ENCODE data around the gene RAI1. TPM values are rescaled to one million over a fixed set of nuclear protein-coding genes. Genes with fewer than 3 reads are reported as not detected.

The RAI1 gene
- total RNA-seq, 2 experiments from 2014 or later = 17.1 to 49.4 TPM

DNA sequence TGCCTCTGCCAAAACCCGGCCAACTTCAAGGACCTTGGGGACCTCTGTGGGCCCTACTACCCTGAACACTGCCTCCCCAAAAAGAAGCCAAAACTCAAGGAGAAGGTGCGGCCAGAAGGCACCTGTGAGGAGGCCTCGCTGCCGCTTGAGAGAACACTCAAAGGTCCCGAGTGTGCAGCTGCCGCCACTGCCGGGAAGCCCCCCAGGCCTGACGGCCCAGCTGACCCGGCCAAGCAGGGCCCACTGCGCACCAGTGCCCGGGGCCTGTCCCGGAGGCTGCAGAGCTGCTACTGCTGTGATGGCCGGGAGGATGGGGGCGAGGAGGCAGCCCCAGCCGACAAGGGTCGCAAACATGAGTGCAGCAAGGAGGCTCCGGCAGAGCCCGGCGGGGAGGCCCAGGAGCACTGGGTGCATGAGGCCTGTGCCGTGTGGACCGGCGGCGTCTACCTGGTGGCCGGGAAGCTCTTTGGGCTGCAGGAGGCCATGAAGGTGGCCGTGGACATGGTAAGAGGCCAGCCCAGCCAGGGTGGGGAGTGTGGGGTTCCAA, 116.8 kb downstream of the RAI1 start:
- Histone ChIP-seq H3K4me3 (ENCODE audit: low read depth, low read length, poor library complexity, severe bottlenecking) (no peak overlapping the region), H3K9me2 (ENCODE audit: insufficient read depth, low read length) (no peaks in the 10 kb centered on the region), H3K27ac (ENCODE audit: low read depth, low read length, poor library complexity, severe bottlenecking) (no peak overlapping the region), H3K4me1 (ENCODE audit: insufficient read depth, low read length, poor library complexity, severe bottlenecking) (no peaks in the 10 kb centered on the region), H3K79me2 (ENCODE audit: insufficient read depth, low read depth, low read length) (no peaks in the 10 kb centered on the region), H4K20me1 (ENCODE audit: insufficient read depth, low read length) (no peaks in the 10 kb centered on the region), H2AFZ (ENCODE audit: low read length) (no peak overlapping the region), H3K36me3 (ENCODE audit: insufficient read depth, low read length) (peaks cover 43% of the 10 kb centered on the region), H3K9me3 (ENCODE audit: low read length) (no peaks in the 10 kb centered on the region), H3K4me2 (ENCODE audit: low read length) (no peak overlapping the region)
- TF ChIP-seq, protein P1, sequence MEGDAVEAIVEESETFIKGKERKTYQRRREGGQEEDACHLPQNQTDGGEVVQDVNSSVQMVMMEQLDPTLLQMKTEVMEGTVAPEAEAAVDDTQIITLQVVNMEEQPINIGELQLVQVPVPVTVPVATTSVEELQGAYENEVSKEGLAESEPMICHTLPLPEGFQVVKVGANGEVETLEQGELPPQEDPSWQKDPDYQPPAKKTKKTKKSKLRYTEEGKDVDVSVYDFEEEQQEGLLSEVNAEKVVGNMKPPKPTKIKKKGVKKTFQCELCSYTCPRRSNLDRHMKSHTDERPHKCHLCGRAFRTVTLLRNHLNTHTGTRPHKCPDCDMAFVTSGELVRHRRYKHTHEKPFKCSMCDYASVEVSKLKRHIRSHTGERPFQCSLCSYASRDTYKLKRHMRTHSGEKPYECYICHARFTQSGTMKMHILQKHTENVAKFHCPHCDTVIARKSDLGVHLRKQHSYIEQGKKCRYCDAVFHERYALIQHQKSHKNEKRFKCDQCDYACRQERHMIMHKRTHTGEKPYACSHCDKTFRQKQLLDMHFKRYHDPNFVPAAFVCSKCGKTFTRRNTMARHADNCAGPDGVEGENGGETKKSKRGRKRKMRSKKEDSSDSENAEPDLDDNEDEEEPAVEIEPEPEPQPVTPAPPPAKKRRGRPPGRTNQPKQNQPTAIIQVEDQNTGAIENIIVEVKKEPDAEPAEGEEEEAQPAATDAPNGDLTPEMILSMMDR (conservative IDR thresholded peaks at IDR 0.05; ENCODE audit: low read length) = no peak
- no peak for TF ChIP-seq EZH2phosphoT487 (IDR thresholded peaks at IDR 0.05; ENCODE audit: borderline replicate concordance, low read depth, low read length)
- POLR2A ChIA-PET = no interaction called here
- no TSS peak for BruUV-seq (replicated peaks)
- intact Hi-C loops (cut with micrococcal nuclease; ENCODE audit: unreplicated experiment) = no loop called here
- no peak for DNase-seq (ENCODE audit: low spot score)
- CTCF ChIA-PET (ENCODE audit: unreplicated experiment) = no interaction called here

GRCh38 chr17:17798573-17799255, 117.5 kb downstream of the RAI1 start:
- TF ChIP-seq, protein P1 (conservative IDR thresholded peaks at IDR 0.05; ENCODE audit: low read length) = no peak
- no peak for TF ChIP-seq EZH2phosphoT487 (IDR thresholded peaks at IDR 0.05; ENCODE audit: borderline replicate concordance, low read depth, low read length)
- H3K9me3 ChIP-seq (ENCODE audit: low read length) = no peaks in the 10 kb centered on the region
- CTCF ChIA-PET (ENCODE audit: unreplicated experiment) = no interaction called here

GRCh38 chr17:17800504-17801021, 119.3 kb downstream of the RAI1 start:
- no TSS peak for BruUV-seq (replicated peaks)
- intact Hi-C loops (cut with micrococcal nuclease; ENCODE audit: unreplicated experiment) = no loop called here

More at GRCh38 chr17:17798573-17799255, 117.5 kb downstream of the RAI1 start:
- intact Hi-C loops (cut with micrococcal nuclease; ENCODE audit: unreplicated experiment) = no loop called here
- Histone ChIP-seq H3K36me3 (ENCODE audit: insufficient read depth, low read length) (peaks cover 39% of the 10 kb centered on the region), H3K4me3 (ENCODE audit: low read depth, low read length, poor library complexity, severe bottlenecking) (no peak overlapping the region), H4K20me1 (ENCODE audit: insufficient read depth, low read length) (no peaks in the 10 kb centered on the region), H3K79me2 (ENCODE audit: insufficient read depth, low read depth, low read length) (no peaks in the 10 kb centered on the region), H3K27ac (ENCODE audit: low read depth, low read length, poor library complexity, severe bottlenecking) (no peak overlapping the region), H2AFZ (ENCODE audit: low read length) (no peak overlapping the region), H3K9me2 (ENCODE audit: insufficient read depth, low read length) (no peaks in the 10 kb centered on the region), H3K4me1 (ENCODE audit: insufficient read depth, low read length, poor library complexity, severe bottlenecking) (no peaks in the 10 kb centered on the region), H3K4me2 (ENCODE audit: low read length) (no peak overlapping the region)
- DNase-seq (ENCODE audit: low spot score) = no peak
- POLR2A ChIA-PET = no interaction called here
- no TSS peak for BruUV-seq (replicated peaks)

More at GRCh38 chr17:17800504-17801021, 119.3 kb downstream of the RAI1 start:
- ChIA-PET CTCF (ENCODE audit: unreplicated experiment) (no interaction called here), POLR2A (no interaction called here)
- no peaks in the 10 kb centered on the region for H3K4me1 ChIP-seq (ENCODE audit: insufficient read depth, low read length, poor library complexity, severe bottlenecking)
- no peak overlapping the region for H3K4me2 ChIP-seq (ENCODE audit: low read length)
- no peaks in the 10 kb centered on the region for H3K9me3 ChIP-seq (ENCODE audit: low read length)
- TF ChIP-seq EZH2phosphoT487 (IDR thresholded peaks at IDR 0.05; ENCODE audit: borderline replicate concordance, low read depth, low read length) = no peak
- TF ChIP-seq, protein P1 (conservative IDR thresholded peaks at IDR 0.05; ENCODE audit: low read length) = no peak
- no peak for DNase-seq (ENCODE audit: low spot score)
- H3K9me2 ChIP-seq (ENCODE audit: insufficient read depth, low read length) = no peaks in the 10 kb centered on the region
- H2AFZ ChIP-seq (ENCODE audit: low read length) = no peak overlapping the region
- H3K79me2 ChIP-seq (ENCODE audit: insufficient read depth, low read depth, low read length) = no peaks in the 10 kb centered on the region
- H4K20me1 ChIP-seq (ENCODE audit: insufficient read depth, low read length) = no peaks in the 10 kb centered on the region
- H3K36me3 ChIP-seq (ENCODE audit: insufficient read depth, low read length) = peaks cover 32% of the 10 kb centered on the region; the same call in 1 of the 2 replicates
- no peak overlapping the region for H3K27ac ChIP-seq (ENCODE audit: low read depth, low read length, poor library complexity, severe bottlenecking)
- H3K4me3 ChIP-seq (ENCODE audit: low read depth, low read length, poor library complexity, severe bottlenecking) = no peak overlapping the region

Data from OCI-LY7 (cell line).